ENCODE data around the gene DAPK1.

- TF ChIP-seq CTCF (IDR thresholded peaks at IDR 0.05): no peak
- no peak for TF ChIP-seq POLR2A (IDR thresholded peaks at IDR 0.05)
These were observed 150.9 kb downstream of the DAPK1 start for GRCh38 chr9:87648606-87649005.

Measured in vagina (tissue), 2 donors.